Metanephros (tissue), 1 donor: ENCODE data around the gene ZNF136. TPM values are rescaled to one million over a fixed set of nuclear protein-coding genes. Genes with fewer than 3 reads are reported as not detected.

Experiments
- total RNA-seq: library from RNA; depleted of rRNA; stranded (reverse); fragments of >200 nt; gene quantifications from one replicate; pipeline ENCODE4 v1.2.3, GENCODE V29; 2014

Gene ZNF136
- total RNA-seq, result 17.4 TPM

GRCh38 chr19:12162882-12163806 is at the start of gene ZNF136:
TSS of gene ZNF136 (plus strand) at chr19:12163096. CDS start at chr19:12163204, 108 bp downstream.

DNA sequence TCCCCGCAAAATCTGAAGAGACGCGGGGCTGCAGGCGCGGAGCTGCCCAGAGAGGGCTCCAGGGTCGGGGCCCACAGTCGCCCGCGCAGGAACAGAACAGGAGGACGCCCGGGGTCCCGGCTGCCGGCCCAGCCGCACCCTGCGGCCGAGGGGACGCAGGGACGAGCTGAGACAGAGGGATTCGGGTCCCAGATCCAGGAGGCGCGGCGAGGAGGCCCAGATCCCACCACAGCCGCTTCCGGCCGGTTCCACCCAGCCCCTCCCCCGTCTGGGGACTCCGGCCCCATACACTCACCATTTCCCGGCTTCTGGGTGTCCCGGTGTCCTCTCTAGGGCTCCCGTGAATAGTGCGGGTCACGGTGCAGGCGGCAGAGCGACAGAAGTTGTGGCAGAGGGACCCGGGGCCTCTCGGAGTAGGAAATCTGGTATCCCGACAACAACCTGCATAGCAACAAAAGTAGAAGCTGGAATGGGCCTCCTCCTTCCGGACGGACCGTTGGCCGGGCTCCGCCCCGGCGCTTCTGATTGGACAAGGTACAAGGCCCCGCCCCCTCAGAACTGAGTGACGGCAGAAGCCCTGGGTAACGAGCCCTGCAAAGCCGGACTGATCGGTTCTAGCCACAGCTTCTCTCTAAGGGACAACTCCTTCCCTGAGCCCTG is 22.9 kb upstream of the ZNF136 start, which contains the start of gene ZNF20:
TSS of gene ZNF20 (minus strand) at position 466 of the 660 bp plus-strand sequence. CDS start at position 298, 168 bp downstream.

GRCh38 chr19:12156223-12157058 is 6.5 kb upstream of the ZNF136 start, which contains the start of gene ZNF625:
TSS of gene ZNF625 (minus strand) at chr19:12156734. CDS start at chr19:12156558, 176 bp downstream.

Other genes starting within 250 kb of the ZNF136 start
- gene ZNF700, start 238.0 kb upstream of the ZNF136 start, total RNA-seq, result 15.2 TPM
- 8.5 TPM for gene ZNF763, start 198.1 kb upstream of the ZNF136 start, total RNA-seq
- 26.7 TPM for gene ZNF433, start 127.4 kb upstream of the ZNF136 start, total RNA-seq
- gene ZNF878, start 110.1 kb upstream of the ZNF136 start, total RNA-seq, result 0.93 TPM
- 27.0 TPM for gene ZNF844, start 98.4 kb upstream of the ZNF136 start, total RNA-seq
- 13.5 TPM for gene ZNF20, start 22.7 kb upstream of the ZNF136 start, total RNA-seq
- gene ZNF625, start 6.4 kb upstream of the ZNF136 start, total RNA-seq, result 22.8 TPM
- 27.0 TPM for gene ZNF44, start 131.8 kb downstream of the ZNF136 start, total RNA-seq
- 5.3 TPM for gene ZNF563, start 170.5 kb downstream of the ZNF136 start, total RNA-seq
- 8.1 TPM for gene ZNF442, start 202.6 kb downstream of the ZNF136 start, total RNA-seq
- 6.0 TPM for gene ZNF799, start 238.2 kb downstream of the ZNF136 start, total RNA-seq